K562 (cell line): Measurements from ENCODE around the gene IER3IP1. TPM values are rescaled to one million over a fixed set of nuclear protein-coding genes. Genes with fewer than 3 reads are reported as not detected.

ENCODE experiments used
- ATAC-seq: fragments of 200-7000 bp; cut with Tn5 transposase; 3 replicates; pipeline ENCODE4 v1.9.1; 2020; ENCODE audit warnings: moderate library complexity
- BruUV-seq: library from RNA; stranded (reverse); fragments of 400-500 nt; replicated peaks from 2 replicates; lab custom pipeline; 2021; lab: Mats Ljungman, UMichigan
- CTCF ChIA-PET: fragments of 300-600 bp; formaldehyde crosslinking; extraction: SDS; loops from one replicate; lab custom pipeline; 2021; ENCODE audit warnings: low intra/inter-chr PET ratio; lab: Yijun Ruan, JAX
- POLR2A ChIA-PET: fragments of 300-600, 350-650 bp; sonication (Branson Sonifier 250); formaldehyde crosslinking; extraction: SDS; loops from one replicate; lab custom pipeline; 2021; ENCODE audit warnings: antibody characterized with exemption, inconsistent platforms; lab: Yijun Ruan, JAX
- DNase-seq, 4 experiments: peaks; one replicate each; pipeline versions ENCODE4 v3.0.0 to v3.0.0-alpha.2; 2011 to 2018; ENCODE audit warnings: low spot score in 3 of 4, mixed read lengths in 3 of 4; ENCODE audit errors: extremely low read depth in 1 of 4
- FAIRE-seq: peaks from 2 replicates; lab custom pipeline; 2011; peaks lifted over from hg19 to GRCh38; lab: Jason Lieb, UNC
- H2AFZ ChIP-seq: 2 replicates; pipeline ENCODE4 v1.6.0; 2011; ENCODE audit warnings: low read depth, low read length, control low read depth, inconsistent platforms
- H3K27ac ChIP-seq: fragments of 200-600 bp; 3 replicates; pipeline ENCODE4 v1.8.0; 2011; ENCODE audit warnings: low read depth, mild to moderate bottlenecking, control low read depth, inconsistent platforms, low read length, moderate library complexity, mixed read lengths; ENCODE audit errors: extremely low read depth
- H3K27me3 ChIP-seq, 2 experiments: fragments of 300-600 bp in 1 of 2; 2 replicates in 1 of 2; 3 replicates in 1 of 2; pipeline versions ENCODE4 v1.6.0 to v1.8.0; 2011; ENCODE audit warnings: inconsistent platforms in 2 of 2, low read length in 2 of 2, mild to moderate bottlenecking in 1 of 2, mixed read lengths in 1 of 2, moderate library complexity in 1 of 2; ENCODE audit not compliant: control insufficient read depth in 2 of 2, insufficient read depth in 2 of 2
- H3K36me3 ChIP-seq: fragments of 300-600 bp; 3 replicates; pipeline ENCODE4 v1.8.0; 2011; ENCODE audit warnings: mild to moderate bottlenecking, low read length, inconsistent platforms; ENCODE audit not compliant: control insufficient read depth, insufficient read depth
- H3K4me1 ChIP-seq, 2 experiments: fragments of 200-600 bp in 1 of 2; replicated peaks in 1 of 2; 2 replicates in 1 of 2; 3 replicates in 1 of 2; pipeline versions ENCODE4 v1.5.1 to v1.8.0; 2011; ENCODE audit warnings: inconsistent platforms in 2 of 2, low read length in 2 of 2, mild to moderate bottlenecking in 1 of 2, mixed read lengths in 1 of 2, moderate library complexity in 1 of 2; ENCODE audit not compliant: control insufficient read depth in 2 of 2, insufficient read depth in 2 of 2
- H3K4me2 ChIP-seq: 2 replicates; pipeline ENCODE4 v1.6.1; 2011; ENCODE audit warnings: low read length, control low read depth, inconsistent platforms, mixed read lengths; ENCODE audit not compliant: insufficient read depth
- H3K4me3 ChIP-seq: fragments of 200-600 bp; sonication (generic), shearing (Covaris generic); 2 replicates; pipeline ENCODE4 v1.5.1; 2016; ENCODE audit warnings: control low read depth, inconsistent platforms
- H3K79me2 ChIP-seq: fragments of 200-600 bp; 3 replicates; pipeline ENCODE4 v1.8.0; 2011; ENCODE audit warnings: low read length, inconsistent platforms; ENCODE audit not compliant: control insufficient read depth, insufficient read depth
- H3K9ac ChIP-seq, 2 experiments: 2 replicates each; pipeline versions ENCODE4 v1.6.0 to v1.6.1; 2011; ENCODE audit warnings: low read depth in 2 of 2, low read length in 2 of 2, control low read depth in 1 of 2, inconsistent platforms in 1 of 2, mild to moderate bottlenecking in 1 of 2, mixed read lengths in 1 of 2; ENCODE audit not compliant: insufficient read depth in 1 of 2
- H3K9me1 ChIP-seq: one replicate; pipeline ENCODE4 v1.6.0; 2011; ENCODE audit warnings: inconsistent platforms, mild to moderate bottlenecking, low read length, moderate library complexity; ENCODE audit not compliant: control insufficient read depth, insufficient read depth
- H3K9me3 ChIP-seq: replicated peaks from 2 replicates; pipeline ENCODE4 v1.5.1; 2011; ENCODE audit warnings: low read depth, low read length, inconsistent platforms; ENCODE audit not compliant: control insufficient read depth, insufficient read depth
- H4K20me1 ChIP-seq: replicated peaks from 2 replicates; pipeline ENCODE4 v1.6.1; 2011; ENCODE audit warnings: low read length, inconsistent platforms, mixed read lengths; ENCODE audit not compliant: control insufficient read depth, insufficient read depth
- ASH1L ChIP-seq: fragments of 450-650 bp; IDR thresholded peaks from 2 replicates; pipeline ENCODE4 v1.6.1; 2018; ENCODE audit warnings: borderline replicate concordance, mild to moderate bottlenecking, low read depth; ENCODE audit not compliant: partially characterized antibody
- EGR1 ChIP-seq: fragments of 450-650 bp; conservative IDR thresholded peaks from 2 replicates; pipeline ENCODE4 v1.6.1; 2017; ENCODE audit warnings: mild to moderate bottlenecking
- FOXA3 ChIP-seq, 2 experiments: fragments of 450-650 bp in 1 of 2; sonication (generic) in 1 of 2; formaldehyde crosslinking; IDR thresholded peaks in 1 of 2; conservative IDR thresholded peaks in 1 of 2; 2 replicates each; pipeline versions ENCODE4 v1.4.0 to v1.8.0; 2020 to 2022; ENCODE audit warnings: mild to moderate bottlenecking in 2 of 2, missing genetic modification reagents in 1 of 2
- MEIS2 ChIP-seq: fragments of 450-650 bp; IDR thresholded peaks from 2 replicates; pipeline ENCODE4 v1.6.1; 2014; ENCODE audit warnings: mild to moderate bottlenecking; ENCODE audit not compliant: partially characterized antibody
- NFE2 ChIP-seq: IDR thresholded peaks from 2 replicates; pipeline ENCODE4 v1.6.1; 2014; ENCODE audit warnings: antibody characterized with exemption, low read depth
- PHF21A ChIP-seq: fragments of 450-650 bp; IDR thresholded peaks from 2 replicates; pipeline ENCODE4 v1.6.1; 2017; ENCODE audit warnings: low read depth, borderline replicate concordance
- RBM17 ChIP-seq: fragments of 200-400 bp; formaldehyde crosslinking; IDR thresholded peaks from 2 replicates; pipeline ENCODE4 v1.6.1; 2017; ENCODE audit warnings: low read depth, mild to moderate bottlenecking, low read length, borderline replicate concordance
- SMARCA4 ChIP-seq: fragments of 450-650 bp; IDR thresholded peaks from 2 replicates; pipeline ENCODE4 v1.6.1; 2016
- TEAD1 ChIP-seq, 2 experiments: fragments of 450-650 bp in 1 of 2; sonication (generic) in 1 of 2; formaldehyde crosslinking; IDR thresholded peaks; 2 replicates each; pipeline versions ENCODE4 v1.4.0 to v1.8.0; 2020 to 2022; ENCODE audit warnings: mild to moderate bottlenecking in 2 of 2, missing genetic modification reagents in 1 of 2
- WHSC1 ChIP-seq: IDR thresholded peaks from one replicate; pipeline ENCODE4 v1.6.1; 2012; ENCODE audit warnings: low read length, control low read depth, inconsistent platforms
- ZNF184 ChIP-seq: sonication (generic); formaldehyde crosslinking; IDR thresholded peaks from 2 replicates; pipeline ENCODE4 v1.5.0; 2020; ENCODE audit warnings: missing genetic modification reagents
- ZNF282 ChIP-seq: sonication (generic); formaldehyde crosslinking; IDR thresholded peaks from 2 replicates; pipeline ENCODE4 v1.8.1; 2023; ENCODE audit warnings: missing genetic modification reagents
- ZNF324 ChIP-seq: fragments of 250-450 bp; sonication (Bioruptor Pico); IDR thresholded peaks from 2 replicates; pipeline ENCODE4 v1.4.0; 2020; ENCODE audit warnings: mild to moderate bottlenecking
- ZNF347 ChIP-seq: fragments of 450-650 bp; formaldehyde crosslinking; IDR thresholded peaks from 2 replicates; pipeline ENCODE4 v1.4.0; 2020; ENCODE audit warnings: low read depth, mild to moderate bottlenecking, moderate library complexity
- WGBS: fragments of 100-300 bp; shearing (Covaris generic); methylation state at CpG from one replicate; pipeline ENCODE4 v1.1.6; 2016; ENCODE audit warnings: low coverage, mixed read lengths; ENCODE audit not compliant: insufficient coverage; ENCODE audit errors: missing lambda C conversion rate; 5-methylcytosine and 5-hydroxymethylcytosine counted together
- in situ Hi-C: fragments of 300-500 bp; cut with MboI; formaldehyde crosslinking; loops from 4 replicates; pipeline ENCODE4 v1.15.0; 2018; ENCODE audit warnings: inconsistent platforms, mixed read lengths
- intact Hi-C: fragments of 100-400 bp; cut with micrococcal nuclease; formaldehyde crosslinking; loops from 2 replicates; pipeline ENCODE4 v1.14.2; 2022
- polyA plus RNA-seq, 8 experiments: library from polyadenylated mRNA; depleted of rRNA in 4 of 8; stranded (reverse) in 5 of 8; unstranded in 3 of 8; fragments of >200 nt; fragmentation: Nextera tagmentation in 2 of 8; fragmentation: Illumina TruSeq in 1 of 8; extraction: Ambion mirVana in 2 of 8; extraction: Trizol in 1 of 8; gene quantifications; 2 replicates each; pipeline versions ENCODE4 v1.2.1 to v1.2.3, GENCODE V29; 2011 to 2014; ENCODE audit warnings: inconsistent platforms in 1 of 8, missing spikeins in 1 of 8
- total RNA-seq, 7 experiments: library from RNA; depleted of rRNA in 6 of 7; stranded (reverse); fragments of >200 nt in 6 of 7; fragmentation: Illumina TruSeq in 2 of 7; extraction: Trizol in 2 of 7; gene quantifications; 2 replicates each; pipeline versions ENCODE4 v1.2.1 to v1.2.3, GENCODE V29; 2011 to 2021; ENCODE audit warnings: low replicate concordance in 1 of 7
- TF ChIP-seq, protein P1 (sequence below): fragments of 250-450 bp; sonication (Bioruptor Pico); IDR thresholded peaks from 2 replicates; pipeline ENCODE4 v1.5.0; 2021
- TF ChIP-seq, protein P2 (sequence below), 2 experiments: fragments of 450-650 bp; conservative IDR thresholded peaks; 2 replicates each; pipeline ENCODE4 v1.6.1; 2017; ENCODE audit warnings: mild to moderate bottlenecking in 2 of 2, moderate library complexity in 2 of 2

IER3IP1 gene
- total and polyA plus RNA-seq, 9 of the 15 experiments (the other 6 are each of a cell fraction or from before 2014, with no cell fraction given) = 9.0 to 38.2 (median 19.9) TPM

DNA sequence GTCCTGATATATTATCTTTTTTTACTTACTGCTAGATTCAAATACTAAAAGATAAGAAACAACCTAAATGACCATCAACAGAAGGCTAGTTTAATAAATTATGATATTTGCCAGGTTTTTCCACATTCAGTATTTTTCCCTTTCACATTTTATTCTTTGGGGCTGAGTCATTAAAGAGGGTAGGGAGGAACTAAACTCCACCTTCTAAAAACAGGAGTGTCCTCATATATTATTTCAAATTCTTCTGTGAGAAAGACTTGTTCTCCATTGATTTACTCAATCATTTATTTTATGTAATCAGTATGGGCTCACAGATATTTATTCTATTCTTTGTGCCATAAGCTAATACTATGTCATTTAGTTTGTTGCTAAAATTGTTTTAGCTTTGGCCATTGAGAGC is 34.9 kb downstream of the IER3IP1 start:
- no TSS peak for BruUV-seq
- ChIA-PET POLR2A (no interaction called here), CTCF (no interaction called here)
- in situ Hi-C loops = no loop called here
- Histone ChIP-seq H2AFZ (no peak overlapping the region), H4K20me1 (peaks cover 4% of the 10 kb centered on the region; the same call in 1 of the 2 replicates), H3K4me2 (no peak overlapping the region), H3K9ac (no peak overlapping the region), H3K4me3 (no peak overlapping the region), H3K27me3 (no peaks in the 10 kb centered on the region), H3K36me3 (peaks cover 6% of the 10 kb centered on the region; the same call in 2 of the 3 replicates), H3K9me1 (no peaks in the 10 kb centered on the region), H3K9me3 (no peaks in the 10 kb centered on the region), H3K27ac (no peak overlapping the region), H3K79me2 (peaks cover 56% of the 10 kb centered on the region), H3K4me1 (peaks cover 0 to 15% of the 10 kb centered on the region in 2 experiments; a peak in 3 of 5 replicates)
- ATAC-seq (no peak), FAIRE-seq (no peak), DNase-seq (no peak)
- intact Hi-C loops = no loop called here
- TF ChIP-seq, protein P1, sequence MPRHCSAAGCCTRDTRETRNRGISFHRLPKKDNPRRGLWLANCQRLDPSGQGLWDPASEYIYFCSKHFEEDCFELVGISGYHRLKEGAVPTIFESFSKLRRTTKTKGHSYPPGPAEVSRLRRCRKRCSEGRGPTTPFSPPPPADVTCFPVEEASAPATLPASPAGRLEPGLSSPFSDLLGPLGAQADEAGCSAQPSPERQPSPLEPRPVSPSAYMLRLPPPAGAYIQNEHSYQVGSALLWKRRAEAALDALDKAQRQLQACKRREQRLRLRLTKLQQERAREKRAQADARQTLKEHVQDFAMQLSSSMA (CRISPR knock-in tag) = no peak
- TF ChIP-seq EGR1 = no peak
- TF ChIP-seq WHSC1 = no peak
- no peak for TF ChIP-seq ZNF324 (CRISPR knock-in tag)

DNA sequence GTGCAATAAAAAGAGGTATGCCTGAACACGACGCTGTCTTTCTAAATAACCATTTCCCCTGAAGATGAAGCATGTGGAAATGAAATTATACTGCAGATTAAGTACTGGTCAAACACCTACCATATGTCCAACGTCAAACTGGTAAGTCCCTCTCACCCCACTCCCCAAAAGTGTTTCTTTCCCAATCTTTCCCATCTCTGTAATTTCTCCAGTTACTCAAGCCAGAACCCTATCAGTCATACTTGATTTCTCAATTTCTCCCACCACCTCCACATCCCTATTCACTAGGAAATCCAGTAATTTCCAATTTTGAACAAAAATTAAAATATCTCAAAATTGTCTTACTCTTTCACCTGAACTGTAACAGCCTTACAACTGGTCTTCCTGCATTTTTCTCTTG is 55.0 kb downstream of the IER3IP1 start:
- ChIA-PET CTCF (no interaction called here), POLR2A (no interaction called here)
- WGBS = 89% methylated on average over 3 of the region's 3 CpGs
- DNase-seq (no peak), ATAC-seq (no peak), FAIRE-seq (no peak)
- no peaks in the 10 kb centered on the region for H3K9me3 ChIP-seq
- no TSS peak for BruUV-seq
- intact Hi-C loops = no loop called here
- no peak overlapping the region for H3K9ac ChIP-seq
- H3K36me3 ChIP-seq = no peaks in the 10 kb centered on the region
- H3K4me1 ChIP-seq = no peaks in the 10 kb centered on the region; a peak in 1 of 5 replicates
- no peak overlapping the region for H2AFZ ChIP-seq
- H3K27ac ChIP-seq = no peak overlapping the region
- no peaks in the 10 kb centered on the region for H3K27me3 ChIP-seq
- no peaks in the 10 kb centered on the region for H4K20me1 ChIP-seq
- H3K9me1 ChIP-seq = no peaks in the 10 kb centered on the region
- no peaks in the 10 kb centered on the region for H3K79me2 ChIP-seq
- no peak overlapping the region for H3K4me3 ChIP-seq
- H3K4me2 ChIP-seq = no peak overlapping the region
- in situ Hi-C loops = no loop called here
- TF ChIP-seq PHF21A (no peak), ZNF184 (CRISPR knock-in tag) (no peak), NFE2 (no peak), ASH1L (no peak), ZNF282 (CRISPR knock-in tag) (no peak), TEAD1 (CRISPR knock-in tag; IDR thresholded peaks at IDR 0.05) (no peak), FOXA3 (CRISPR knock-in tag; conservative IDR thresholded peaks at IDR 0.05 in 1 of 2, IDR thresholded peaks at IDR 0.05 in 1 of 2) (no peak), MEIS2 (no peak), RBM17 (no peak), SMARCA4 (no peak), ZNF347 (no peak)
- TF ChIP-seq, protein P2, sequence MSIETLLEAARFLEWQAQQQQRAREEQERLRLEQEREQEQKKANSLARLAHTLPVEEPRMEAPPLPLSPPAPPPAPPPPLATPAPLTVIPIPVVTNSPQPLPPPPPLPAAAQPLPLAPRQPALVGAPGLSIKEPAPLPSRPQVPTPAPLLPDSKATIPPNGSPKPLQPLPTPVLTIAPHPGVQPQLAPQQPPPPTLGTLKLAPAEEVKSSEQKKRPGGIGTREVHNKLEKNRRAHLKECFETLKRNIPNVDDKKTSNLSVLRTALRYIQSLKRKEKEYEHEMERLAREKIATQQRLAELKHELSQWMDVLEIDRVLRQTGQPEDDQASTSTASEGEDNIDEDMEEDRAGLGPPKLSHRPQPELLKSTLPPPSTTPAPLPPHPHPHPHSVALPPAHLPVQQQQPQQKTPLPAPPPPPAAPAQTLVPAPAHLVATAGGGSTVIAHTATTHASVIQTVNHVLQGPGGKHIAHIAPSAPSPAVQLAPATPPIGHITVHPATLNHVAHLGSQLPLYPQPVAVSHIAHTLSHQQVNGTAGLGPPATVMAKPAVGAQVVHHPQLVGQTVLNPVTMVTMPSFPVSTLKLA (conservative IDR thresholded peaks at IDR 0.05) = no peak
